Posterior cingulate gyrus (tissue), 11 donors: ENCODE results near the gene BRAT1.

Source experiments
- DNase-seq, 10 donors: peaks; one replicate each; pipeline versions ENCODE4 v3.0.0 to v3.0.0-alpha.2; 2020 to 2021; ENCODE audit warnings: mixed read lengths in 3 of 10
- intact Hi-C: fragments of 100-400 bp; cut with DNase I; formaldehyde crosslinking; loops from one replicate; pipeline ENCODE4 v1.15.1; 2023

The BRAT1 gene

GRCh38 chr7:2528481-2529095, 26.7 kb downstream of the BRAT1 start:
- peak in 1 of 10 donors; percentile 4 for DNase-seq
- intact Hi-C loops: no loop called here

GRCh38 chr7:2527505-2528467, 27.5 kb downstream of the BRAT1 start:
- DNase-seq: no peak
- intact Hi-C loops: no loop called here

- intact Hi-C loops: no loop called here
- DNase-seq: no peak
These were observed 28.4 kb downstream of the BRAT1 start for GRCh38 chr7:2526659-2527504.

- intact Hi-C loops: loop anchor here (2.0 kb wide), 1 partner anchor 33 kb away; the partner anchor contains the start of gene IQCE
- DNase-seq: peak in 1 of 10 donors; percentile 84
These were observed 29.4 kb downstream of the BRAT1 start for GRCh38 chr7:2525658-2526630.

- no peak for DNase-seq
- intact Hi-C loops: loop anchor here (2.0 kb wide), 1 partner anchor 34 kb away; the partner anchor contains the start of gene IQCE
These were observed 30.3 kb downstream of the BRAT1 start for GRCh38 chr7:2524808-2525657.

GRCh38 chr7:2523941-2524807, 31.1 kb downstream of the BRAT1 start:
- intact Hi-C loops: loop anchor here (2.0 kb wide), 1 partner anchor 35 kb away; the partner anchor contains the start of gene IQCE

GRCh38 chr7:2523461-2523936, 31.8 kb downstream of the BRAT1 start:
- no peak for DNase-seq
- intact Hi-C loops: no loop called here

More at GRCh38 chr7:2523941-2524807, 31.1 kb downstream of the BRAT1 start:
- DNase-seq: peak; percentile 81 to 98 (median 88)

- DNase-seq: no peak
- intact Hi-C loops: no loop called here
These were observed 32.4 kb downstream of the BRAT1 start for GRCh38 chr7:2522780-2523433.

- intact Hi-C loops: no loop called here
- no peak for DNase-seq
These were observed 33.3 kb downstream of the BRAT1 start for GRCh38 chr7:2521952-2522591.

- DNase-seq: no peak
- intact Hi-C loops: no loop called here
These were observed 34.0 kb downstream of the BRAT1 start for GRCh38 chr7:2521341-2521745.

- intact Hi-C loops: no loop called here
- no peak for DNase-seq
These were observed 34.5 kb downstream of the BRAT1 start for GRCh38 chr7:2520761-2521290.

- peak in 1 of 10 donors; percentile 36 for DNase-seq
- intact Hi-C loops: no loop called here
These were observed 35.1 kb downstream of the BRAT1 start for GRCh38 chr7:2520131-2520760.

- intact Hi-C loops: no loop called here
- peak; percentile 75 to 98 (median 86) for DNase-seq
These were observed 36.0 kb downstream of the BRAT1 start, which contains the start of gene LFNG for GRCh38 chr7:2519119-2519930. Gene LFNG (plus strand): TSS chr7:2519774. CDS start chr7:2519862, 88 bp downstream.

- DNase-seq: no peak
These were observed 36.6 kb downstream of the BRAT1 start for GRCh38 chr7:2518737-2519118.

More at GRCh38 chr7:2518737-2519118, 36.6 kb downstream of the BRAT1 start:
- intact Hi-C loops: no loop called here
